ENCODE data around the gene TRPV4.

TRPV4 gene

GRCh38 chr12:109739747-109740693 is 93.2 kb downstream of the TRPV4 start:
- peak; percentile 2 for DNase-seq

GRCh38 chr12:109738878-109739665 is 94.1 kb downstream of the TRPV4 start:
- DNase-seq = peak; percentile 1

GRCh38 chr12:109738209-109738608 is 95.0 kb downstream of the TRPV4 start:
- no peak for DNase-seq

- no peak for DNase-seq
Observed at GRCh38 chr12:109737631-109738030, 95.6 kb downstream of the TRPV4 start.

GRCh38 chr12:109737126-109737525 is 96.1 kb downstream of the TRPV4 start:
- DNase-seq = no peak

- DNase-seq = peak; percentile 1
Observed at GRCh38 chr12:109736552-109737108, 96.6 kb downstream of the TRPV4 start.

GRCh38 chr12:109735825-109736551 is 97.2 kb downstream of the TRPV4 start:
- peak; percentile 2 for DNase-seq

- DNase-seq = peak; percentile 3
Observed at GRCh38 chr12:109735051-109735521, 98.1 kb downstream of the TRPV4 start.

- peak; percentile 1 for DNase-seq
Observed at GRCh38 chr12:109734219-109735000, 98.8 kb downstream of the TRPV4 start.

All from activated gamma-delta T cell treated with Interleukin-2 at 50 U/mL for 16 hours (primary cell).